Measurements from ENCODE around the gene GP1BA.

DNA sequence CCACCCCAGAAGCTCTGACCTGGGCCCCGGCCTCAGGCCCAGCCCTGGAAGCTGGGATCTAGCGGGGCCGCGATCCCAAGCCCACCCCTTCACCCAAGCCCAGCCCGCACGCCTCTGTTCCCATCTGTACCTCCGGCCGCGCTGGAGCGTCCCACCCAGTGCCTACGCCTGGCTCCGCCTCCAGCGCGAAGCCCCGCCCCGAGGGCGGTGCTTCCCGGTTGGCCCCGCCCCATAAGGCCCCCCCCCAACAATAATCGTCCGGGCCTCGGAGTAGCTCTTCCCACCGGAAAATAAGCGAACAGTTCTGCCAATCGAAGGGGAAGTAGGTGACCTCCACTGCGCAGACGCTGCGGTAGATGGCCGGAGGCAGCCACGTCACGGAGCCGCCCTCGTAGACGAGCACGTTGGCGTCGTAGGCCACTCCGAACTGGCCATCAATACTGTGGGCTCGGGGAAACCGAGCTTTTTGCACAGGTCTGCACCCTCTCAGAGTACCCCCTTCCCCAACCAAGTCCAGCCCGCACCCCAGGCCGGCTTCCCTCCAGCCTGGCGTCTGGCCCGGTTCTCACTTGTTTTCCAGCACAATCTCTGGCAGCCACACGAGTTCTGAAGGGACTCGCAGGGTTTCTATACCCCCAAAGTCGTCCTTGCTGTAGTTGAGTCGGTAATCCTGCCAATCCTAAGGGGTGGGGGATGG, 30.3 kb upstream of the GP1BA start:
- TF ChIP-seq, protein P1, sequence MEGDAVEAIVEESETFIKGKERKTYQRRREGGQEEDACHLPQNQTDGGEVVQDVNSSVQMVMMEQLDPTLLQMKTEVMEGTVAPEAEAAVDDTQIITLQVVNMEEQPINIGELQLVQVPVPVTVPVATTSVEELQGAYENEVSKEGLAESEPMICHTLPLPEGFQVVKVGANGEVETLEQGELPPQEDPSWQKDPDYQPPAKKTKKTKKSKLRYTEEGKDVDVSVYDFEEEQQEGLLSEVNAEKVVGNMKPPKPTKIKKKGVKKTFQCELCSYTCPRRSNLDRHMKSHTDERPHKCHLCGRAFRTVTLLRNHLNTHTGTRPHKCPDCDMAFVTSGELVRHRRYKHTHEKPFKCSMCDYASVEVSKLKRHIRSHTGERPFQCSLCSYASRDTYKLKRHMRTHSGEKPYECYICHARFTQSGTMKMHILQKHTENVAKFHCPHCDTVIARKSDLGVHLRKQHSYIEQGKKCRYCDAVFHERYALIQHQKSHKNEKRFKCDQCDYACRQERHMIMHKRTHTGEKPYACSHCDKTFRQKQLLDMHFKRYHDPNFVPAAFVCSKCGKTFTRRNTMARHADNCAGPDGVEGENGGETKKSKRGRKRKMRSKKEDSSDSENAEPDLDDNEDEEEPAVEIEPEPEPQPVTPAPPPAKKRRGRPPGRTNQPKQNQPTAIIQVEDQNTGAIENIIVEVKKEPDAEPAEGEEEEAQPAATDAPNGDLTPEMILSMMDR (conservative IDR thresholded peaks at IDR 0.05 in 1 of 2, IDR thresholded peaks at IDR 0.05 in 1 of 2; ENCODE audit: low read depth in 1 of 2, low read length in 2 of 2), result no peak
- TF ChIP-seq EZH2 (IDR thresholded peaks at IDR 0.05; ENCODE audit: low read length, missing control alignments), result no peak
